Mesodermal cell (in vitro differentiated cells): ENCODE results near the gene ST6GALNAC4.

Experiments used
- H3K27ac ChIP-seq: 2 replicates; pipeline ENCODE4 v1.7.0; 2013; ENCODE audit warnings: mild to moderate bottlenecking, low read depth, low read length, moderate library complexity; ENCODE audit not compliant: severe bottlenecking
- H3K36me3 ChIP-seq: 2 replicates; pipeline ENCODE4 v1.7.1; 2013; ENCODE audit warnings: mild to moderate bottlenecking, low read length, moderate library complexity; ENCODE audit not compliant: control insufficient read depth, insufficient read depth
- H3K4me1 ChIP-seq: one replicate; pipeline ENCODE4 v1.7.1; 2013; ENCODE audit warnings: mild to moderate bottlenecking, low read length; ENCODE audit not compliant: insufficient read depth, control insufficient read depth, poor library complexity, severe bottlenecking
- H3K4me3 ChIP-seq: 2 replicates; pipeline ENCODE4 v1.7.0; 2013; ENCODE audit warnings: low read length, control low read depth, mild to moderate bottlenecking; ENCODE audit not compliant: insufficient read depth, poor library complexity, severe bottlenecking; ENCODE audit errors: extremely low read depth
- H3K9me3 ChIP-seq: 2 replicates; pipeline ENCODE4 v1.7.1; 2013; ENCODE audit warnings: mild to moderate bottlenecking, low read length, moderate library complexity; ENCODE audit not compliant: control insufficient read depth
- WGBS, 2 experiments: methylation state at CpG; one replicate each; pipeline ENCODE4 v1.1.5; 2013; ENCODE audit warnings: missing lambda C conversion rate in 2 of 2; ENCODE audit not compliant: insufficient coverage in 2 of 2; 5-methylcytosine and 5-hydroxymethylcytosine counted together

Gene ST6GALNAC4

DNA sequence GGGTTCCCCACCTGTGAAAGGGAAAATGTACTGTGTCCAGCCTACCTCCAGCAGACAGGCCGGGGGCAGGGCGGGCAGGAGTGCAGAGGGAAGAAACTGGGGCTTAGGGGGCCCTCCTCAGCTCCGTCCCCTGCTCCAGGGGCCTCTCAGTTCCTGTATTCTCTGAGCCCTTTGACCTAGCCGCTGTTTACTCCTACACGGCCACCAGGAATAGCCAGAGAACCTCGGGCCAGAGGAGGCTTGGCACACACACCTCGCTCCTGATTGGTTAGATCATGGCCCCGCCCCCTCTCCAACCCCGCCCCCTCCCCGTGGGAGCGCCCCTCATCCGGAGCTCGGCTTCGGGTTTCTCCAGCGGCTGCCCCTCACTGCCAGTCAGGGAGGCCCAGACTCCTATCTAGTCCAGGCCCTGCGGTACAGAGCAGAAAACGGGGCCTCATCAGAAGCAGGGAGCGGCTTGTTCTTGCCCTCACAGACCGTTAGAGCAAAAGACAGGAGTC, 19.6 kb downstream of the ST6GALNAC4 start:
- 11% methylated on average over 14 to 16 of the region's 19 CpGs for WGBS, 2 experiments
- Histone ChIP-seq H3K36me3 (peaks cover 45% of the 10 kb centered on the region), H3K9me3 (peaks cover 27% of the 10 kb centered on the region), H3K27ac (peak overlapping the region; percentile 69), H3K4me1 (peaks cover 9% of the 10 kb centered on the region), H3K4me3 (peak overlapping the region; percentile 5)

- Histone ChIP-seq H3K4me3 (no peak overlapping the region), H3K36me3 (peaks cover 49% of the 10 kb centered on the region), H3K9me3 (peaks cover 27% of the 10 kb centered on the region), H3K4me1 (peaks cover 9% of the 10 kb centered on the region), H3K27ac (peak overlapping the region; percentile 24)
- 78 to 81% methylated on average over 12 to 14 of the region's 16 CpGs for WGBS, 2 experiments
These were observed 20.2 kb downstream of the ST6GALNAC4 start for GRCh38 chr9:127896395-127897192.

GRCh38 chr9:127895811-127896210, 21.0 kb downstream of the ST6GALNAC4 start:
- Histone ChIP-seq H3K36me3 (peaks cover 56% of the 10 kb centered on the region), H3K4me1 (peaks cover 5% of the 10 kb centered on the region), H3K27ac (no peak overlapping the region), H3K4me3 (no peak overlapping the region), H3K9me3 (peaks cover 27% of the 10 kb centered on the region)
- WGBS, 2 experiments: 96 to 98% methylated on average over 6 to 8 of the region's 8 CpGs

- H3K9me3 ChIP-seq: peaks cover 27% of the 10 kb centered on the region
- WGBS, 2 experiments: 93 to 95% methylated on average over 3 to 4 of the region's 4 CpGs
- H3K4me3 ChIP-seq: no peak overlapping the region
- H3K4me1 ChIP-seq: no peaks in the 10 kb centered on the region
- H3K36me3 ChIP-seq: peaks cover 73% of the 10 kb centered on the region
- H3K27ac ChIP-seq: no peak overlapping the region
These were observed 23.4 kb downstream of the ST6GALNAC4 start for GRCh38 chr9:127893392-127893791.

- Histone ChIP-seq H3K9me3 (peaks cover 27% of the 10 kb centered on the region), H3K4me3 (no peak overlapping the region), H3K27ac (no peak overlapping the region), H3K36me3 (peaks cover 76% of the 10 kb centered on the region), H3K4me1 (no peaks in the 10 kb centered on the region)
- WGBS, 2 experiments: 95 to 100% methylated on average over 6 of the region's 6 CpGs
These were observed 24.0 kb downstream of the ST6GALNAC4 start for GRCh38 chr9:127892831-127893230.

GRCh38 chr9:127890053-127890452, 26.8 kb downstream of the ST6GALNAC4 start:
- peaks cover 78% of the 10 kb centered on the region for H3K36me3 ChIP-seq
- H3K4me3 ChIP-seq: no peak overlapping the region
- H3K9me3 ChIP-seq: peaks cover 22% of the 10 kb centered on the region
- H3K27ac ChIP-seq: no peak overlapping the region
- peaks cover 8% of the 10 kb centered on the region for H3K4me1 ChIP-seq
- 100% methylated on average over 1 to 2 of the region's 3 CpGs for WGBS, 2 experiments

- 67 to 80% methylated on average over 1 of the region's 2 CpGs for WGBS, 2 experiments
- no peak overlapping the region for H3K4me3 ChIP-seq
- H3K27ac ChIP-seq: no peak overlapping the region
- peaks cover 57% of the 10 kb centered on the region for H3K36me3 ChIP-seq
- peaks cover 16% of the 10 kb centered on the region for H3K4me1 ChIP-seq
- H3K9me3 ChIP-seq: peaks cover 2% of the 10 kb centered on the region
These were observed 29.0 kb downstream of the ST6GALNAC4 start for GRCh38 chr9:127887792-127888191.

DNA sequence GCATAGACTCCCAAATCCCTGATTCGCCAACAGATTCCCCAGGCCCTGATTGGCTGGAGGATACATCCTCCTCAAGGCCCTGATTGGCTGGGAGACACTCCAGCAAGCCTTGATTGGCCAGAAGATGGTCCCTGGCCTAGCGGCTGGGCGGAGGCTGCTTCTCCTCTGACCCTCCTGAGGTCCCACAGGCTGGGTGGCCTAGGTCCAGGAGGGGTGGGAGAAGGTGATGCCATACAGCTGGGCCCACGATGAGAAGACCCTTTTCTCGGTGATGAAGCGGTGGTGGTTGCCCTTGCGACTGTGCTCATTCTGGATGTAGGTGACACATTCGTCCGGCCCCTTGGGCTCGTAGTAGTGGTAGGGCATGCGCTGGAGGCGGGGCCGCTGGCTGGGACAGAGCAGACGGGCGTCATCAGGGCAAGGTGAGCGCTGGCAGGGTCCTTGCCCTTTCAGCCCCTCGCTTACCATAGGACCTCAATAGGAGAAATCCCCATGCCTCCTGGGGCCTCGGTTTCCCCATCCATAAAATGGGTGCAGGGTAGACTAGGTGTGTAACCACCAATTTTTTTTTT, 30.4 kb downstream of the ST6GALNAC4 start:
- WGBS, 2 experiments: 98 to 99% methylated on average over 13 to 14 of the region's 18 CpGs
- peaks cover 47% of the 10 kb centered on the region for H3K36me3 ChIP-seq
- no peak overlapping the region for H3K4me3 ChIP-seq
- peaks cover 16% of the 10 kb centered on the region for H3K4me1 ChIP-seq
- H3K9me3 ChIP-seq: no peaks in the 10 kb centered on the region
- no peak overlapping the region for H3K27ac ChIP-seq

- H3K4me1 ChIP-seq: peaks cover 16% of the 10 kb centered on the region
- H3K4me3 ChIP-seq: no peak overlapping the region
- peak overlapping the region; percentile 29 for H3K27ac ChIP-seq
- H3K9me3 ChIP-seq: no peaks in the 10 kb centered on the region
- H3K36me3 ChIP-seq: peaks cover 39% of the 10 kb centered on the region
- 71 to 78% methylated on average over 8 to 9 of the region's 13 CpGs for whole genome bisulfite sequencing, 2 experiments
These were observed 31.1 kb downstream of the ST6GALNAC4 start for GRCh38 chr9:127885508-127886281.

GRCh38 chr9:127884976-127885490, 31.8 kb downstream of the ST6GALNAC4 start:
- WGBS, 2 experiments: 87 to 91% methylated on average over 12 to 15 of the region's 15 CpGs
- no peaks in the 10 kb centered on the region for H3K9me3 ChIP-seq
- peaks cover 16% of the 10 kb centered on the region for H3K4me1 ChIP-seq
- H3K27ac ChIP-seq: peak overlapping the region; percentile 29
- peaks cover 34% of the 10 kb centered on the region for H3K36me3 ChIP-seq
- H3K4me3 ChIP-seq: no peak overlapping the region
